ENCODE measurements around the gene SYNE1.
"Not testable (repeated sequence)": the region's sequence is repeated elsewhere in the genome, so short reads cannot be mapped to it uniquely, and the experiment has no call there.

Gene SYNE1

GRCh38 chr6:152563177-152563576, 74.0 kb downstream of the SYNE1 start:
- DNase-seq (ENCODE audit: low read depth in 2 of 2) = no peak

DNA sequence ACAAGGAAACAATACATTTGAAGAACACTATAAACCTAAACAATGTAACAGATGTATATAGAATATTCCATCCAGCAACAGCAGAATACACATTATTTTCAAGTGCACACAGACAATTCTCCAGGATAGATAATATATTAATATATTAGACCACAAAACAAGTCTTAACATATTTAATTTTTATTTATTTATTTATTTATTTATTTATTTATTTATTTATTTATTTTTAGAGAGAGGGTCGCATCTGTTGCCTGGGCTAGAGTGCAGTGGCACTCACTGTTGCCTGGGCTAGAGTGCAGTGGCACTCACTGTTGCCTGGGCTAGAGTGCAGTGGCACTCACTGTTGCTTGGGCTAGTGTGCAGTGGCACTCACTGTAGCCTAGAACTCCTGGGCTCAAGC, 78.4 kb downstream of the SYNE1 start:
- not testable (repeated sequence) for DNase-seq (ENCODE audit: low read depth in 2 of 2)

- no peak for DNase-seq (ENCODE audit: low read depth in 2 of 2)
These were observed 79.7 kb downstream of the SYNE1 start for GRCh38 chr6:152557502-152557901.

DNA sequence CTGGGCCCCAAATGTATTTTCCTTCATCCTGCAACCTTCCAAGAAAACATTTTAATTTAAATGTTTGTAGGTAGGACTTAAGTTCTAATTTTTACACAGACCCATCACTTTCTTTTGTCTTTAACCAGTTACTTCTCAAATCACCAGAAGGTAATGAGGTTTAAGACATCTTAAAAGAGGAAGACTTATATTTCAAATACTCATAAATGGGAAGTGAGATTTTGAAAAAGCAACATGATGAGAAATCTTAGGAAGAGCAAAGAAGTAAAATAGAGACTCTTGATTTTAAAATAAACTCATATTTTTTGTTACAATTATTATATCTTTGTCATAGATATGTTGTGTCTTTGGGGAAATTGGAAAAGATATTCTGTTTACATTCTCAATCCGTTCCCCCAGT, 82.3 kb downstream of the SYNE1 start:
- no peak for DNase-seq (ENCODE audit: low read depth in 2 of 2)

GRCh38 chr6:152552616-152553209, 84.4 kb downstream of the SYNE1 start:
- DNase-seq (ENCODE audit: low read depth in 2 of 2) = no peak

DNA sequence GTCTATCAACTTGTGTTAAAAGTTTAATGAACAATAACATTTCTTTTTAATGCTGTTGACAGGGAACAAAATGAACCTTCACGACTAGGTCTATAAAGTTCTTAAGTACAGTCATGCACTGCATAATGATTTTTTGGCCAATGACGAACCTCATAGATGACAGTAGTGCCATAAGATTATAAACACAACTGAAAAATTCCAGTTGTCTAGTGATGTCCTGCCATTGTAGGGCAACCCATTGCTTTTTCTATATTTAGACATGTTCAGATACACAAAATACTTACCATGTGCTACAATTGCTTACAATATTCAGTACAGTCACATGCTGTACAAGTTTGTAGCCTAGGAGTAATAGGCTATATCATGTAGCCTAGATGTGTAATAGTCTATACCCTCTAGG, 93.6 kb downstream of the SYNE1 start:
- DNase-seq (ENCODE audit: low read depth in 2 of 2) = no peak

- DNase-seq (ENCODE audit: low read depth in 2 of 2) = no peak
These were observed 96.8 kb downstream of the SYNE1 start for GRCh38 chr6:152540381-152540780.

- no peak for DNase-seq (ENCODE audit: low read depth in 2 of 2)
These were observed 102.6 kb downstream of the SYNE1 start for GRCh38 chr6:152534541-152534940.

- no peak for DNase-seq (ENCODE audit: low read depth in 2 of 2)
These were observed 104.4 kb downstream of the SYNE1 start for GRCh38 chr6:152532556-152533422.

DNA sequence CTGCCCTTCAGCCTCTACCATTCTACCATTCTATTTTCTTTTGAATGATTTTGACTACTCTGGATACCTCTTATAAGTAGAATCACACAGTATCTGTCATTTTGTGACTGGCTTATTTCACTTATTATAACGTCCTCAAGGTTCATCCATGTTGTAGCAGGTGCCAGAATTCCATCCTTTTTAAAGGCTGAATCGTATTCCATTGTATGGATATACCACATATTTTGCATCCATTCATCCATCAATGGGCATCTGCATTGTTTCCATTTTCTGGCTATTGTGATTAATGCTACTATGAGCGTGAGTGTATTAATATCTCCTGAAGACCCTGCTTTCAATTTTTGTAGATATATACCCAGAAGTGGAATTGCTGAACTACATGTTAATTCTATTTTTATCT, 105.5 kb downstream of the SYNE1 start:
- DNase-seq (ENCODE audit: low read depth in 2 of 2) = no peak

DNA sequence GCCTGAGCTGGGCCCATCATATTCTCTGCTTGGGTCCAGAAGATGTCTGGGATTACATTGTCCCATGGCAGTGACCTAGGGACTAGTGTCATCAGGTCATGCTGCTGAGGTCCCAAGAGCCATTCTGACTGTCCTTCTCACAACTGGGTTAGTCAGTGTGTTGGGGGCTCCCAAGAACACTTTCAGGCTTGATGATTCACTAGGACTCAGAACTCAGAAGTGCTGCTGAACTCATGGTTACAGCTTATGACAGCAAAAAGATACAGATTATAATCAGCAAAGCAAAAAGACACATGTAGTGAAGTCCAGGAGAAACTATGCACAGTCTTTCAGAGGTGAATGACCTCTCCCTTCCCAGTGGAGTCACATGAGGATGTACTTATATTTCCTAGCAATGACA, 107.8 kb downstream of the SYNE1 start:
- no peak for DNase-seq (ENCODE audit: low read depth in 2 of 2)

DNA sequence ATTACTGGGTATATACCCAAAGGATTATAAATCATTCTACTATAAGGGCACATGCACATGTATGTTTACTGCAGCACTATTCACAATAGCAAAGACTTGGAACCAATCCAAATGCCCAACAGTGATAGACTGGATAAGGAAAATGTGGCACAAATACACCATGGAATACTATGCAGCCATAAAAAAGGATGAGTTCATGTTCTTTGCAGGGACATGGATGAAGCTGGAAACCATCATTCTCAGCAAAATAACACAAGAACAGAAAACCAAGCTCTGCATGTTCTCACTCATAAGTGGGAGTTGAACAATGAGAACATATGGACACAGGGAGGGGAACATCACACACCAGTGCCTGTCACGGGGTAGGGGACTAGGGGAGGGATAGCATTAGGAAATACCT, 123.0 kb downstream of the SYNE1 start:
- DNase-seq (ENCODE audit: low read depth in 2 of 2) = not testable (repeated sequence)

GRCh38 chr6:152509916-152510315, 127.2 kb downstream of the SYNE1 start:
- DNase-seq (ENCODE audit: low read depth in 2 of 2) = no peak

DNA sequence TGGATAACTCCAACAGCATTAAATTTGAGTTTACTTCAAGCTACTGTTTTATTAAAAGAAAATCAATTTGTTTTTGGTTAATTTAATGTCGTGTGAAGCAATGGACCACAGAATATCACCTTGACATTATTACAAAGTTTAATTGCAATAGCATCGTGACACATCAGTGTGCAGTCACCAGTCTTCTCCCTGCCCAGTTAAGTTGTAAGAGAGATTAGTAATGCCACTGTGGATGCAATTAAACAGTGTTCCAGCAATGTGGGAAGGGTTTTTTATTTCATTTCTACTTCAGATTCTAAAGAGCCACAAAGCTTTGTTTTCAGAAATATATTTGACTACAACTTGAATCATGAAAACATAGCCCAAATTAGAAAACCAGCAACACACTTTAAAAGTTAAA, 128.7 kb downstream of the SYNE1 start:
- no peak for DNase-seq (ENCODE audit: low read depth in 2 of 2)

DNA sequence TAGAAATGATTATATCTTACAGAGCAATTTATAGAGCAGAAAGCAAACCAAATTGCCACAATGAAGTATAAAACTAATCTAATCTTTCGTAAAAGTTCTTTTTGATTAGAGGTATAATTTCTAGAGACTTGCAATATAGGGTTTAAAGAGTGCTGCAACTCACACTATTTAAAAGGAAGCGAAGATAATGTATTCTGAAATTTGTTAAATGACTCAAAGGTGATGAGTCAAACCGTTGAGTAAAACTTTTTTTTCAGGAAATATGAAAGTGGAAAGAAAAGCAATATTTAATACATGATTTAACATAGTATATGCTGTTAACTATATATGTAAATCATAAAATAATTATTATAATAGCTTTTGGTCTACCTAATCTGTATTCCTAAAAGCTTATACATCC, 133.6 kb downstream of the SYNE1 start:
- DNase-seq (ENCODE audit: low read depth in 2 of 2) = no peak

- no peak for DNase-seq (ENCODE audit: low read depth in 2 of 2)
These were observed 134.6 kb downstream of the SYNE1 start for GRCh38 chr6:152502421-152503188.

- DNase-seq (ENCODE audit: low read depth in 2 of 2) = no peak
These were observed 137.2 kb downstream of the SYNE1 start for GRCh38 chr6:152499931-152500330.

DNA sequence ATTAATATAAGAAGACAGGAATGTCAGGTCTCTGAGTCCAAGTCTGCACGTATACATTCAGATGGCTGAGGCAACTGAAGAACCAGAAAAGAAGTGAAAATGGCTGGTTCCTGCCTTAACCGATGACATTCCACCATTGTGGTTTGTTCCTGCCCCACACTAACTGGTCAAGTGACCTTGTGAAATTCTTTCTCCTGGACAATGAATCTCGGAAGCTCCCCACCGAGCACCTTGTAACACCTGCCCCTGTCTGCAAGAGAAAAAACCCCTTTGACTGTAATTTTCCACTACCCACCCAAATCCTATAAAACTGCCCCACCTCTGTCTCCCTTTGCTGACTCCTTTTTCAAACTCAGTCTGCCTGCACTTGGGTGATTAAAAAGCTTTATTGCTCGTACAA, 140.4 kb downstream of the SYNE1 start:
- no peak for DNase-seq (ENCODE audit: low read depth in 2 of 2)

GRCh38 chr6:152495456-152495855, 141.7 kb downstream of the SYNE1 start:
- not testable (repeated sequence) for DNase-seq (ENCODE audit: low read depth in 2 of 2)

- DNase-seq (ENCODE audit: low read depth in 2 of 2) = not testable (repeated sequence)
These were observed 144.9 kb downstream of the SYNE1 start for GRCh38 chr6:152492281-152492680.

GRCh38 chr6:152491501-152491900, 145.7 kb downstream of the SYNE1 start:
- not testable (repeated sequence) for DNase-seq (ENCODE audit: low read depth in 2 of 2)

DNA sequence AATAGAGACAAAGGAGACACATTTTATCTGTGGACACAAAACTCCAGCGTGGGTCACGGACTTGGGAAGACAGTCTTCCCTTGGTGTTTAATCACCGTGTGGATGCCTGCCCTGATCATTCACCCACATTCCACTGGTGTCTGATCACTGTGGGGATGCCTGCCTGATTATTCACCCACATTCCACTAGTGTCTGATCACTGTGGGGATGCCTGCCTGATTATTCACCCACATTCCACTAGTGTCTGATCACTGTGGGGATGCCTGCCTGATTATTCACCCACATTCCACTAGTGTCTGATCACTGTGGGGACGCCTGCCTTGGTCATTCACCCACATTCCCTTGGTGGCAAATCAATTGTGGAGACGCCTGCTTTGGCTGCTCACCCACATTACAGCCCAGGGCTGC, 146.2 kb downstream of the SYNE1 start:
- DNase-seq (ENCODE audit: low read depth in 2 of 2) = not testable (repeated sequence)

DNA sequence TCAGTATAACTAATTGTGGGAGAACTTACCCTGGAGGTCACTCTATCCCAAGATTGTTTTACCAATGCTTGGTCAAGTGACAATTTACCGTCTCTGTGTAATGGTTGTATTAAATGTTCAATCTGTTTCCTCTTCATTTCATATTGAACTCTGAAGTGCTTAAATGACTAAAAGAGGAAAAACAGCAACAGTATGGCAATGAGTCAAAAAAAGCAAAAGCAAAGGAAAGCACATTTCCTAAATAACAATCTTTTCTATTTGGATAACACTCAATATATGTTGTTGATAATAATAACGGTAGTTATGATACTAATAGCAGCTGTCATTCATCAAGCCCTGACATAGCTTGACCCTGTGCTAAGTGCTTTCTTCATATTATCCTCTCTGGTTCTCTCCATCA, 152.4 kb downstream of the SYNE1 start:
- DNase-seq (ENCODE audit: low read depth in 2 of 2) = no peak

Data from stimulated activated CD8-positive, alpha-beta memory T cell treated with anti-CD3 and anti-CD28 coated beads, Interleukin-7, amount 100 ng/mL, for 1 hour (primary cell).